ENCODE data around the gene FAM50A.

FAM50A gene

DNA sequence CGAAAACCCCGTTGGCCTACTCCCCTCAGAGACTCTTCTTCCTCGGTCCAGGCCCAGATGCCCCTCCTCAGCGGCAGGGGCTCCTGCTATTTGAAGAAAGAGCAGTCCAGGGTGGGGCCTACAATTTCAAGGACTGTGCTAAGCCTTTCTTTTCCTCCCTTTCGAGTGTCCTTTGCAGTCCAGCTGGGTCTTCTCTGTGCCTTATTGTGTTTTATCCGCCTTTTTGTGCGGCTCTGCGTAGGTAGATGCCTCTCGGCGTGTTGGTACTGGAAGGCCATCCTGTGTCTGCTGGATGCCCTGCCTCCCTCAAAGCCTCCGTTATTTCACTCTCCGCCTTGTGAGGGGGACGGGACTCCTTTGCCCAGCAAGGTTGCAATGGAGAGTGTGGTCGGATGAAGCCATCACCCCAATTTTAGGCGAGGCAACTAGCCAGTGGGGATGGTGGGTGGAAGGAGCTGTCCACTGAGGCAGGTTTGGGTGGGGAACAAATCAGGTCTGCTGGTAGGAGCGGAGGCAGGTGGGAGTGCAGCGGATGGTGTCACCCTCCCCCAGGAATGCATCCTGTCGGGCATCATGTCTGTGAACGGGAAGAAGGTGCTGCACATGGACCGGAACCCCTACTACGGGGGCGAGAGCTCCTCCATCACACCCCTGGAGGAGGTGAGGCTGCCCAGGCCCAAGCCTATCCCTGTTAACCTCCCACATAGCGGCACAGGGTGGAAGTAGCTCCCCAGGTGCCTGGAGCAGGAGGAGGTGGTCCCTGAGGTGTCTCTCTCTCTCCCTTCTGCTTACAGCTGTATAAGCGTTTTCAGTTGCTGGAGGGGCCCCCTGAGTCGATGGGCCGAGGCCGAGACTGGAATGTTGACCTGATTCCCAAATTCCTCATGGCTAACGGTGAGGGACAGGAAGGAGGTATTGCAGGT is 5.7 kb upstream of the FAM50A start:
- DNase-seq (ENCODE audit: low spot score) = no peak

DNA sequence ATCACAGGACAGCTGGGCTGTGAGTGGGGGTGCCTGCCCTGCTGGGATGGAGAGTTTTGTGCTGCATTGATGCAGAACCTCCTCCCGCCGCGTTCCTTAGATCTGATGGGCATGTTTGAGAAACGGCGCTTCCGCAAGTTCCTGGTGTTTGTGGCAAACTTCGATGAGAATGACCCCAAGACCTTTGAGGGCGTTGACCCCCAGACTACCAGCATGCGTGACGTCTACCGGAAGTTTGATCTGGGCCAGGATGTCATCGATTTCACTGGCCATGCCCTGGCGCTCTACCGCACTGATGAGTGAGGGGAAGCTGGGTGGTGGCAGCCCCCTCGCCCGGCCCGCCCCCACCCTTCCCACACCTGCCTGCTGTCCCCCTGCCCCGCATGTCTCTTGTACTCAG is 4.1 kb upstream of the FAM50A start:
- DNase-seq (ENCODE audit: low spot score) = no peak

DNA sequence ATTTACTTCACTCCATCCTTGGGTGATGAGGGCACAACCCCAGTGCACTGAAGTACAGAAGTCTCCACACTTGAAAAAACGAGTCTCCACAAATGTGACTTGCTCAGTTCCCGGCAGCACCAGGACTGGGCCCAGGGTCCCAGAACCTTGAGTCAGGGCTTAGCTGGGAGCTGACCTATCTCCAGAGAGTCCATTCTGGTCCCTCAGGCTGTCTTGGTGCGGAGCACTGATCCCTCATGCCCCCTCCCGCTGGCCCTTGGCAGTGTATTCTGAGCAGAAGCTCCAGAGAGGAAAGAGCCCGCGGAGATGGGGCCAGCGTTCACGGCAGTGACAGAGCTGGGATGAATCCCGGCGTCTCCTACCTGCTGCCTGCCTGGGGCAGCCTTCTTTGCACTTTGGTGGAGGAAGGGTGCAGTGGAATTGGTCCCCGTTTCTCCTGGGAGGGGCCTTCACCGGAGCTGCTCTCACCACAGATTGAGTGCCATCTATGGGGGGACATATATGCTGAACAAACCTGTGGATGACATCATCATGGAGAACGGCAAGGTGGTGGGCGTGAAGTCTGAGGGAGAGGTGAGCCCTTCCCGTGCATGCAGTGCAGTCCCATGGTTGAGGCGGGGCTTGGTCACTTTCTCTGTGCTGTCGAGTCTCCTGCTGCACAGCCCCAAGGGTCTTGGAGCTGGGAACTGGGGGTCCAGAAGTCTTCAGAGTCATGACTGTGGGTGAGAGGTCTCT is 3.2 kb upstream of the FAM50A start:
- DNase-seq (ENCODE audit: low spot score) = no peak

GRCh38 chrX:154441564-154441963 is 2.4 kb upstream of the FAM50A start:
- no peak for DNase-seq (ENCODE audit: low spot score)

DNA sequence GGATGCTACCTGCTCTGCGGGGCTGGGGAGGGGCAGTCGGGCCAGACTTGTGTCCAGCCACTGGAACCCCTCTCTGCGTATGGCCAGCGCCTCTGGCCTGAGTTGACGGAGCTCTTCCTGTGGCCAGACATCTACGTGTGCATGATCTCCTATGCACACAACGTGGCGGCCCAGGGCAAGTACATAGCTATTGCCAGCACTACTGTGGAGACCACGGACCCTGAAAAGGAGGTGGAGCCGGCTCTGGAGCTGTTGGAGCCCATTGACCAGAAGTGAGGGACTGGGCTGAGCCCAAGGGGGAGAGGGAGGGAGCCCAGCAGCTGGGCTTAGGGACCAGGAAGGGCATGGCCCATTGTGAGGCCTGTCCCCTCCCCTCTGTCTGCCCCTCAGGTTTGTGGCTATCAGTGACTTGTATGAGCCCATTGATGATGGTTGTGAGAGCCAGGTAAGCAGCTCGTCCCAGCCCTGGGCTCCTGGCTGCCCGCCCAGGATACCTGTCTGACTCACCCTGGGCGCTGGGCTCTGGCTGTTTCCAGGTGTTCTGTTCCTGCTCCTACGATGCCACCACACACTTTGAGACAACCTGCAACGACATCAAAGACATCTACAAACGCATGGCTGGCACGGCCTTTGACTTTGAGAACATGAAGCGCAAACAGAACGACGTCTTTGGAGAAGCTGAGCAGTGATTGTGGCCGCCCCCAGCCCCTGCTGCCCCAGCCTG is 1.8 kb upstream of the FAM50A start:
- no peak for DNase-seq (ENCODE audit: low spot score)

- DNase-seq (ENCODE audit: low spot score) = no peak
Measured at GRCh38 chrX:154443479-154443910, 446 bp upstream of the FAM50A start.

DNA sequence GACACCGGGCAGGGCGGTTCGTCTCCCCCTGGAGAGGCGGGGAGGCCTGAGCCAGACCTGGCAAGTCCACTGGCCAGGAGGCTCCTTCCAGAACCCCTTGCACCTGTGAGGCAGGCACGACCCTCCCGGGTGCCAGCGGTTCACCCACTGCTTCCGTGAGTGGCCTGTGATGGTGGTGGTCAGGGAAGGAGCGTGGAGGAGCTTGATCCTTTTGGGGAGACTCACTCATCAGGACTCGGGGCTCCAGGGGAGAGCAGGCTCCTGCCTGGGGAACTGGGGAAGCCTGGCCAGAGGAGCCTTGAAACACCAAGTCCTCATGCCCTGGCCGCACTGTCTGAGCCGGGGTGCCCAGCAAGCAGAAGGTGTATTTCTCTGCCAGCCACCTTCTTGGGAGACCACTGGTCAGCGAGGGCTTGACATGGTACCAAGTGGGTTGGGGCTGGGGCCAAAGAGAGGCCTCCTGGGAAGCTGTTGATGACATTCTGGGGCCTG is 860 bp downstream of the FAM50A start:
- DNase-seq (ENCODE audit: low spot score) = no peak

GRCh38 chrX:154445776-154446175 is 1.8 kb downstream of the FAM50A start:
- DNase-seq (ENCODE audit: low spot score) = no peak

DNA sequence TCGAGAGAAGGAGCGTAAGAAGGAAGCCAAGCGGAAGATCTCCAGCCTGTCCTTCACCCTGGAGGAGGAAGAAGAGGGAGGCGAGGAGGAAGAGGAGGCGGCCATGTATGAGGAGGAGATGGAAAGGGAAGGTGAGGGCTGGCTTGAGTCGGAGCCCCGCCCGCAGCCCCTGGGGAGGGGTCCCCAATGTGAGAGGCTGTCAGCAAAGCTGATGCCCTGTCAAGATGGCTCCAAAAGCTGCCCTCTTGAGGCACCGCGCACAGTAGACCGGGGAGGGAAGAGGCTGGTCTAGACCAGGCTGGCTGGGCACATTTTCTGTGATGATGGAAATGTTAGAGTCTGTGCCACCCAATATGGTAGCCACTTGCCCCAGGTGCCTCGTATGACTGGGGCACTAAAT is 2.5 kb downstream of the FAM50A start:
- DNase-seq (ENCODE audit: low spot score) = no peak

DNA sequence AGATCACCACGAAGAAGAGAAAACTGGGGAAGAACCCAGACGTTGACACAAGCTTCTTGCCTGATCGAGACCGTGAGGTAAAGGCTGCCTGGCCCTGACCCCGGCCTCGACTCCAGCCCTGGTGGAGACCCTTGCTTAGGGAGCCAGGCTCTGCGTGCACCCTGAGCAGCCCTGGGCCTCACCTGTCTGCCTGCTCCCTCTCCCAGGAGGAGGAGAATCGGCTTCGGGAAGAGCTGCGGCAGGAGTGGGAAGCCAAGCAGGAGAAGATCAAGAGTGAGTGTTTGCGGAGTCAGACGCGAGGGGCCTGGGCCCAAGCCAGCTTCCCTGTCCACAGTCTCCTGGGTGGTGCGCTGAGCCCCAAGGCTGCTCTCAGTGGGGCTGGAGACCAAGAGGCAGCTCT is 4.5 kb downstream of the FAM50A start:
- no peak for DNase-seq (ENCODE audit: low spot score)

GRCh38 chrX:154449618-154450017 is 5.7 kb downstream of the FAM50A start:
- DNase-seq (ENCODE audit: low spot score) = no peak

DNA sequence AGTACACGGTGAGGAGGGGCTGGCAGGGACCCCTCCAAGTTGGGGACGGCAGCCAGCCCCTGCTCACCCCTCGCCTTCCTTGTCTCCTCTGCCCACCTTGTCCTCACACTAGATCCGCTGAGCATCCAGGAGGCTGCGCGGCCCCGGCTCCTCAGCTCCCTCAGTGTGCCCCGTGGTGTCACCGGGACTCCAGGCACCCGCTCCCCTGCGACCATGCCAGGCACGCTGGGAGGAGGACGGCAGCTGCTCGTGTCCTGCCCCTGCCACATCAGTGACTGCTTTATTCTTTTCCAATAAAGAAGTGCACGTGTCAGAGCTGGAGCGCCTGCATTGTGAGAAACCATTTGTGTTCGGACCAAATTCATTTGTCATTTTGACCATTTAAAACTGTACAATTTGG is 6.4 kb downstream of the FAM50A start:
- DNase-seq (ENCODE audit: low spot score) = no peak

DNA sequence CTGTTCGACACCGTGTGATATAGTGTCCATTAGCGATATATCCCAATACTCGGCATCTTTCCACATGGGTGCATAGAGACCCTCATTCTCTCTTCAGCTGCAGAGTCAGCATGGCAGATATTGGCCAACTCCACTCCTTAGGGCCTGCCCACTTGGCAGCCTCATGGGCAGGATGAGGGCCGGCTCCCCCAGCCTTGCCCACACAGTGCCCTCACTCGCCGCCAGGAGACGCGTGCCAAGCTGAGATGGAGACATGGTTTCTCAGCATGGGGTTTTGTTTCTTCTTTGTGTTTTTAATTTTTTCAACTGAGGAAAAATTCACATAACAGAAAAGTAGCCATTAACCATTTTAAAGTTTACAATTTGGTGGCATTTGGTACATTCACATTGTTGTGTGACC is 8.9 kb downstream of the FAM50A start:
- DNase-seq (ENCODE audit: low spot score) = no peak

DNA sequence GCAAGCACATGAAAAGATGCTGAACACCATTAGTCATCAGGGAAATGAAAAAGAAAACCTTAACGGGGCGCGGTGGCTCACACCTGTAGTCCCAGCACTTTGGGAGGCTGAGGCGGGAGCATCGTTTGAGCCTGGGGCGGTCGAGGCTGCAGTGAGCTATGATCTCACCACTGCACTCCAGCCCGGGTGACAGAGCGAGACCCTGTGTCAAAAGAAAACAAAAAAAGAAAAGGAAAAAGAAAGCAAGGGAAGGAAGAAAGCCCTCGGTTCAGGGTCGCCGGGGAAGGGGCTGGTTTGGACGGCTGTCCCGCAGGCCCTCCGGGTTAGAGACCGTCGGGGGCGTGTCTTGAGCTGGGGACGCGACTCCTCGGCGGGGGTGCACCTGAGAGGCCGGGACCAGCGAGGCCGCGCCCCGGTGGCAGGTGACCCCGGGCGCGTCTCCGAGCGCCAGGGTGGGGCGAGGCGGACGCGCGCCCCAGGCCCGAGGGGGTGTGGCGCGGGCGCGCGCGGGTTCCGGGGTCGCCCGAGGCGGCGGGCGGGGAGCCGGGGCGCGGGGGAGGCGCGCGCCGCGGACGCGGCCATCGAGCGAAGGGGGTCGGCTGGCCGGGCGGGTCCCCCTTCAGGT is 13.7 kb downstream of the FAM50A start:
- no peak for DNase-seq (ENCODE audit: low spot score)

GRCh38 chrX:154458116-154458953 is 14.4 kb downstream of the FAM50A start, which contains the start of gene PLXNA3:
TSS of gene PLXNA3 (plus strand) at chrX:154458281. CDS start at chrX:154460184, 1,903 bp downstream.
- DNase-seq (ENCODE audit: low spot score) = no peak

DNA sequence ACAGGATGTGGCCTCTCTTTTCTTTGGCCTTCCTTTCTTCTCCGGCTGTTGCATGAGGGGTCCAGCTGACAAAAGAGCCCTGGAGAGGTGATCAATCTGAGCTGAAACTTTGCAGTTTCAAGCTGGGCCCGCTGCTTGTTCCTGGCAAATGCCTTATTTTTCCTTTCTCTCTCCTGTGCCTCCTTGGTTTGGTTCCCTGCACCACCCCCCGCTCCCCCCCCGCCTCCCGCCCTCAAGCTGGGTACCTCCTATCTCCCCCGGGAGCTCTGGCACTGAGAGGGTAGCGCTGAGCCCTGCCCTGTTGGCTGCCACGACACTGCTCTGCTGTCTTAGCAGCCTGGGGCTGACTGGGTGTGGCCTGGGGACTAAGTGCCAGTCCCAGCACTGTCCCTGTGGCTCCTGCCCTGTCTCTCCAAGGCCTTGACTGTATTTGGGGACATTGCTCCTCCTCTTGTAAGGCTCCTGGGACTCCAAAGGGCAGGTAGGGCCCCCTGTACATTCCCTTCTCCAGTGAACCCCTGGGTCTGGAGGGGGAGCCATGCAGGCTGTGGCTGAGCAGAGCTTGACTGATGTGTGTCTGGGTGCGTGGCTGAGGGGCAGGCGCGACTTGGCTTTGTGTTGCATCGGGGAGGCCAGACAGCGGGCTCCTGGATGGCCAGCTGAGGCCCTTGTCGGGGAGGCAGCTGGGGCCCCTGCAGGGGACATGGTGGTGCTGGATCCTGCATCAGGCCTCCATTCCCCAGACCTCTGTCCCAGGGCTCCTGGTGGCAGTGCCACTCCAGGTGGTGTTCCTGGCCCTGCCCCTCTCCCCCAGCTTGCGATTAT is 15.2 kb downstream of the FAM50A start:
- no peak for DNase-seq (ENCODE audit: low spot score)

- peak; percentile 38 for DNase-seq (ENCODE audit: low spot score)
Measured at GRCh38 chrX:154459832-154460231, 15.9 kb downstream of the FAM50A start.

DNA sequence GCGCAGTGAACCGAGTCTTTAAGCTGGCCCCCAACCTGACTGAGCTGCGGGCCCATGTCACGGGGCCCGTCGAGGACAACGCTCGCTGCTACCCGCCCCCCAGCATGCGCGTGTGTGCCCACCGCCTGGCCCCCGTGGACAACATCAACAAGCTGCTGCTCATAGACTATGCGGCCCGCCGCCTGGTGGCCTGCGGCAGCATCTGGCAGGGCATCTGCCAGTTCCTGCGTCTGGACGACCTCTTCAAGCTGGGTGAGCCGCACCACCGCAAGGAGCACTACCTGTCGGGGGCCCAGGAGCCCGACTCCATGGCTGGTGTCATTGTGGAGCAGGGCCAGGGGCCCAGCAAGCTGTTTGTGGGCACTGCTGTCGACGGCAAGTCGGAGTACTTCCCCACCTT is 16.4 kb downstream of the FAM50A start:
- DNase-seq (ENCODE audit: low spot score) = no peak

- DNase-seq (ENCODE audit: low spot score) = no peak
Measured at GRCh38 chrX:154462396-154462795, 18.5 kb downstream of the FAM50A start.
